ENCODE measurements around the gene GLIS1. TPM values are rescaled to one million over a fixed set of nuclear protein-coding genes. Genes with fewer than 3 reads are reported as not detected.

Gene GLIS1
- polyA plus RNA-seq, 1 donor from 2014 or later, result not detected

- H3K36me3 ChIP-seq (ENCODE audit: insufficient read depth, low read length), result no peaks in the 10 kb centered on the region
- H3K9me2 ChIP-seq (ENCODE audit: insufficient read depth, low read length), result no peaks in the 10 kb centered on the region
- no peaks in the 10 kb centered on the region for H3K9me3 ChIP-seq (ENCODE audit: low read length)
- no peak overlapping the region for H3K27ac ChIP-seq (ENCODE audit: low read length)
- no peak for TF ChIP-seq EP300 (conservative IDR thresholded peaks at IDR 0.05; ENCODE audit: poor library complexity, severe bottlenecking)
- no peak for TF ChIP-seq SMC3 (conservative IDR thresholded peaks at IDR 0.05; ENCODE audit: poor library complexity)
- no peak for TF ChIP-seq MXI1 (conservative IDR thresholded peaks at IDR 0.05; ENCODE audit: poor library complexity, severe bottlenecking)
- TF ChIP-seq RAD21 (conservative IDR thresholded peaks at IDR 0.05), result no peak
- TF ChIP-seq TAF1 (IDR thresholded peaks at IDR 0.05; ENCODE audit: low read depth), result no peak
- TF ChIP-seq REST (IDR thresholded peaks at IDR 0.05; ENCODE audit: borderline replicate concordance), result no peak
- TF ChIP-seq, protein P1, sequence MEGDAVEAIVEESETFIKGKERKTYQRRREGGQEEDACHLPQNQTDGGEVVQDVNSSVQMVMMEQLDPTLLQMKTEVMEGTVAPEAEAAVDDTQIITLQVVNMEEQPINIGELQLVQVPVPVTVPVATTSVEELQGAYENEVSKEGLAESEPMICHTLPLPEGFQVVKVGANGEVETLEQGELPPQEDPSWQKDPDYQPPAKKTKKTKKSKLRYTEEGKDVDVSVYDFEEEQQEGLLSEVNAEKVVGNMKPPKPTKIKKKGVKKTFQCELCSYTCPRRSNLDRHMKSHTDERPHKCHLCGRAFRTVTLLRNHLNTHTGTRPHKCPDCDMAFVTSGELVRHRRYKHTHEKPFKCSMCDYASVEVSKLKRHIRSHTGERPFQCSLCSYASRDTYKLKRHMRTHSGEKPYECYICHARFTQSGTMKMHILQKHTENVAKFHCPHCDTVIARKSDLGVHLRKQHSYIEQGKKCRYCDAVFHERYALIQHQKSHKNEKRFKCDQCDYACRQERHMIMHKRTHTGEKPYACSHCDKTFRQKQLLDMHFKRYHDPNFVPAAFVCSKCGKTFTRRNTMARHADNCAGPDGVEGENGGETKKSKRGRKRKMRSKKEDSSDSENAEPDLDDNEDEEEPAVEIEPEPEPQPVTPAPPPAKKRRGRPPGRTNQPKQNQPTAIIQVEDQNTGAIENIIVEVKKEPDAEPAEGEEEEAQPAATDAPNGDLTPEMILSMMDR (IDR thresholded peaks at IDR 0.05; ENCODE audit: poor library complexity, severe bottlenecking), result no peak
- TF ChIP-seq EZH2 (IDR thresholded peaks at IDR 0.05; ENCODE audit: borderline replicate concordance, insufficient read depth, low read length, poor library complexity, severe bottlenecking), result no peak
- TF ChIP-seq POLR2AphosphoS5 (IDR thresholded peaks at IDR 0.05), result no peak
- H2AFZ ChIP-seq (ENCODE audit: low read depth, low read length), result no peak overlapping the region
- H3K9ac ChIP-seq (ENCODE audit: low read length), result no peak overlapping the region
- H4K20me1 ChIP-seq (ENCODE audit: insufficient read depth), result no peaks in the 10 kb centered on the region
- H3K27me3 ChIP-seq (ENCODE audit: insufficient read depth, low read depth, low read length), result no peaks in the 10 kb centered on the region
- H3K4me3 ChIP-seq (ENCODE audit: low read length), result no peak overlapping the region
- H3K4me2 ChIP-seq (ENCODE audit: low read length), result no peak overlapping the region
- no peaks in the 10 kb centered on the region for H3K79me2 ChIP-seq (replicated peaks; ENCODE audit: insufficient read depth, low read length)
- no peaks in the 10 kb centered on the region for H3F3A ChIP-seq (ENCODE audit: insufficient read depth, low read length, poor library complexity, severe bottlenecking)
These were observed 158.1 kb downstream of the GLIS1 start for GRCh38 chr1:53580739-53581475.

DNA sequence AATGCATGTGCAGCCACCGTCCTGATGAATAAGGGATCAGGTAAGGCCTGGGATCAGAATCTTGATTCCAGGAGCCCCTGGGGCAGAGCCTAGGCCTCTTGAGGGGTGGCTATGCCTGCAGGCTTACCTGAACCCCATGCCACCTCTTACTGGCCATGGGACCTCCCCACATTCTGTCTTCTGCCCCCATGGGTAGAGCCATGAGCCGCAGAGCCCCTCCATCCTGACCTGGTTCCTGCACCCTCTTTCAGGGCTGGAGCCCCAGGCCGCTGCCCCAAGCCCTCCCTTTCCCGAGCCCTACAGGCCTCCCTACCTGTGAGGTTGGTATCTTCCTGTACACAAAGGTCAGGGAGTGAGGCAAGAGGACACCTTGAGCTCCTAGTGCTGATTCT is 159.0 kb downstream of the GLIS1 start:
- H3K27ac ChIP-seq (ENCODE audit: low read length), result no peak overlapping the region
- H3K4me3 ChIP-seq (ENCODE audit: low read length), result no peak overlapping the region
- TF ChIP-seq EZH2 (IDR thresholded peaks at IDR 0.05; ENCODE audit: borderline replicate concordance, insufficient read depth, low read length, poor library complexity, severe bottlenecking) (no peak), POLR2AphosphoS5 (IDR thresholded peaks at IDR 0.05) (no peak)
- TF ChIP-seq, protein P1 (IDR thresholded peaks at IDR 0.05; ENCODE audit: poor library complexity, severe bottlenecking), result no peak
- H3K79me2 ChIP-seq (replicated peaks; ENCODE audit: insufficient read depth, low read length), result no peaks in the 10 kb centered on the region
- H2AFZ ChIP-seq (ENCODE audit: low read depth, low read length), result no peak overlapping the region
- no peak overlapping the region for H3K9ac ChIP-seq (ENCODE audit: low read length)
- H3K9me3 ChIP-seq (ENCODE audit: low read length), result no peaks in the 10 kb centered on the region
- no peaks in the 10 kb centered on the region for H3K27me3 ChIP-seq (ENCODE audit: insufficient read depth, low read depth, low read length)
- no peaks in the 10 kb centered on the region for H3K9me2 ChIP-seq (ENCODE audit: insufficient read depth, low read length)
- H3F3A ChIP-seq (ENCODE audit: insufficient read depth, low read length, poor library complexity, severe bottlenecking), result no peaks in the 10 kb centered on the region
- H3K4me2 ChIP-seq (ENCODE audit: low read length), result no peak overlapping the region
- no peaks in the 10 kb centered on the region for H4K20me1 ChIP-seq (ENCODE audit: insufficient read depth)
- H3K36me3 ChIP-seq (ENCODE audit: insufficient read depth, low read length), result no peaks in the 10 kb centered on the region

Measured in neural cell (in vitro differentiated cells).